GM19328 (cell line): ENCODE measurements around the gene RGS14.
"Not testable (repeated sequence)": the region's sequence is repeated elsewhere in the genome, so short reads cannot be mapped to it uniquely, and the experiment has no call there.

Source experiments
- ATAC-seq: cut with Tn5 transposase; IDR thresholded peaks from one replicate; pipeline ENCODE4 v1.9.1; 2021; ENCODE audit warnings: mild to moderate bottlenecking, moderate library complexity; ENCODE audit not compliant: unreplicated experiment

The RGS14 gene

GRCh38 chr5:177363565-177363964, 5.8 kb downstream of the RGS14 start:
- no peak for ATAC-seq

- ATAC-seq, result no peak
These were observed 6.6 kb downstream of the RGS14 start for GRCh38 chr5:177364159-177364962.

GRCh38 chr5:177365845-177366527, 8.3 kb downstream of the RGS14 start:
- ATAC-seq, result no peak

GRCh38 chr5:177366528-177367322, 9.0 kb downstream of the RGS14 start:
- no peak for ATAC-seq

- ATAC-seq, result no peak
These were observed 9.7 kb downstream of the RGS14 start for GRCh38 chr5:177367323-177367848.

GRCh38 chr5:177367981-177368868, 10.5 kb downstream of the RGS14 start:
- no peak for ATAC-seq

GRCh38 chr5:177368869-177369644, 11.3 kb downstream of the RGS14 start:
- ATAC-seq, result no peak

GRCh38 chr5:177369645-177370440, 12.1 kb downstream of the RGS14 start:
- ATAC-seq, result no peak

GRCh38 chr5:177370488-177371119, 12.9 kb downstream of the RGS14 start:
- no peak for ATAC-seq

- no peak for ATAC-seq
These were observed 13.7 kb downstream of the RGS14 start for GRCh38 chr5:177371120-177372033.

GRCh38 chr5:177372034-177372896, 14.5 kb downstream of the RGS14 start:
- ATAC-seq, result no peak

- ATAC-seq, result no peak
These were observed 15.2 kb downstream of the RGS14 start for GRCh38 chr5:177372910-177373309.

- ATAC-seq, result no peak
These were observed 16.1 kb downstream of the RGS14 start for GRCh38 chr5:177373806-177374205.

- ATAC-seq, result no peak
These were observed 16.5 kb downstream of the RGS14 start for GRCh38 chr5:177374211-177374610.

GRCh38 chr5:177375516-177375915, 17.8 kb downstream of the RGS14 start:
- not testable (repeated sequence) for ATAC-seq

- ATAC-seq, result no peak
These were observed 18.4 kb downstream of the RGS14 start for GRCh38 chr5:177376107-177376506.
